CD8-positive, alpha-beta memory T cell (primary cell): ENCODE data around the gene TAOK2. TPM values are rescaled to one million over a fixed set of nuclear protein-coding genes. Genes with fewer than 3 reads are reported as not detected.
A peak's percentile ranks its signal among the peaks of the same experiment; 100 is the strongest.

Experiments used
- CTCF ChIA-PET: fragments of 350-600 bp; sonication (Branson Sonifier 250); formaldehyde crosslinking; loops from one replicate; lab custom pipeline; 2021; ENCODE audit warnings: antibody characterized with exemption; lab: Charles Lee
- POLR2A ChIA-PET: fragments of 350-600 bp; sonication (Branson Sonifier 250); formaldehyde crosslinking; loops from one replicate; lab custom pipeline; 2021; ENCODE audit warnings: antibody characterized with exemption; lab: Charles Lee
- DNase-seq, 5 donors: peaks; one replicate each; pipeline versions ENCODE4 v3.0.0 to v3.0.0-alpha.2; 2020 to 2022; ENCODE audit warnings: mixed read lengths in 1 of 5
- H3K27ac ChIP-seq: one replicate; pipeline ENCODE4 v1.7.0; 2013; ENCODE audit warnings: low read depth, mild to moderate bottlenecking, low read length, moderate library complexity
- H3K27me3 ChIP-seq: 2 replicates; pipeline ENCODE4 v1.7.0; 2013; ENCODE audit warnings: low read length, mild to moderate bottlenecking; ENCODE audit not compliant: insufficient read depth, poor library complexity, severe bottlenecking
- H3K36me3 ChIP-seq: 2 replicates; pipeline ENCODE4 v1.7.0; 2013; ENCODE audit warnings: mild to moderate bottlenecking, low read length, moderate library complexity; ENCODE audit not compliant: insufficient read depth
- H3K4me1 ChIP-seq: 2 replicates; pipeline ENCODE4 v1.7.0; 2013; ENCODE audit warnings: mild to moderate bottlenecking, low read length, moderate library complexity; ENCODE audit not compliant: insufficient read depth
- H3K4me3 ChIP-seq: 2 replicates; pipeline ENCODE4 v1.7.0; 2013; ENCODE audit warnings: mild to moderate bottlenecking, low read length
- H3K9me3 ChIP-seq: 2 replicates; pipeline ENCODE4 v1.7.0; 2013; ENCODE audit warnings: mild to moderate bottlenecking, low read length
- H3K27ac Mint-ChIP-seq, 8 donors: one replicate each; pipeline ENCODE4 v1.8.0; 2020 to 2021; ENCODE audit warnings: mixed read lengths in 8 of 8, mild to moderate bottlenecking in 6 of 8, inconsistent platforms in 3 of 8, moderate library complexity in 3 of 8
- H3K27me3 Mint-ChIP-seq, 2 donors: one replicate each; pipeline ENCODE4 v1.8.0; 2020 to 2021; ENCODE audit warnings: mixed read lengths in 2 of 2, mild to moderate bottlenecking in 1 of 2, moderate library complexity in 1 of 2
- H3K36me3 Mint-ChIP-seq, 3 donors: one replicate each; pipeline ENCODE4 v1.8.0; 2020 to 2021; ENCODE audit warnings: mixed read lengths in 3 of 3, inconsistent platforms in 1 of 3, mild to moderate bottlenecking in 1 of 3
- H3K4me1 Mint-ChIP-seq, 3 donors: one replicate each; pipeline ENCODE4 v1.8.0; 2020 to 2021; ENCODE audit warnings: mixed read lengths in 3 of 3, inconsistent platforms in 1 of 3, mild to moderate bottlenecking in 1 of 3
- H3K4me3 Mint-ChIP-seq, 7 donors: one replicate each; pipeline ENCODE4 v1.8.0; 2020 to 2021; ENCODE audit warnings: mixed read lengths in 7 of 7, mild to moderate bottlenecking in 6 of 7, moderate library complexity in 4 of 7, inconsistent platforms in 2 of 7
- H3K9me3 Mint-ChIP-seq, 5 donors: one replicate each; pipeline ENCODE4 v1.8.0; 2020 to 2022; ENCODE audit warnings: mixed read lengths in 5 of 5, mild to moderate bottlenecking in 3 of 5, moderate library complexity in 2 of 5, inconsistent platforms in 1 of 5
- polyA plus RNA-seq: library from polyadenylated mRNA; unstranded; fragments of 300-500 nt; fragmentation: Illumina TruSeq; gene quantifications from one replicate; pipeline ENCODE4 v1.2.3, GENCODE V29; 2021
- total RNA-seq, 2 experiments: library from RNA; stranded (reverse); gene quantifications; one replicate each; pipeline ENCODE4 v1.2.3, GENCODE V29; 2021

TAOK2 gene
- total and polyA plus RNA-seq, 3 experiments from 2014 or later = 7.1 to 44.3 (median 41.8) TPM

- H3K4me1 Mint-ChIP-seq = no peaks in the 10 kb centered on the region
- peaks cover 9 to 12% of the 10 kb centered on the region in 2 donors for H3K27me3 Mint-ChIP-seq
- CTCF ChIA-PET = no interaction called here
- Histone ChIP-seq H3K4me3 (no peak overlapping the region), H3K27ac (no peak overlapping the region), H3K9me3 (no peaks in the 10 kb centered on the region), H3K27me3 (no peaks in the 10 kb centered on the region), H3K4me1 (no peaks in the 10 kb centered on the region), H3K36me3 (no peaks in the 10 kb centered on the region)
- H3K4me3 Mint-ChIP-seq = no peak overlapping the region
- H3K36me3 Mint-ChIP-seq = no peaks in the 10 kb centered on the region
- POLR2A ChIA-PET = no interaction called here
- no peak overlapping the region for H3K27ac Mint-ChIP-seq
- no peak for DNase-seq
- H3K9me3 Mint-ChIP-seq = no peaks in the 10 kb centered on the region
Measured at GRCh38 chr16:29940656-29941055, 33.0 kb upstream of the TAOK2 start.

GRCh38 chr16:29943846-29944799, 29.5 kb upstream of the TAOK2 start:
- ChIA-PET POLR2A (no interaction called here), CTCF (interaction anchor here (1.4 kb wide), 1 partner anchor 28 kb away, joined by 3 read pairs; no protein-coding TSS in a partner anchor)
- no peaks in the 10 kb centered on the region for H3K27me3 ChIP-seq
- Mint-ChIP-seq H3K36me3 (no peaks in the 10 kb centered on the region), H3K4me3 (no peak overlapping the region), H3K27ac (peak overlapping the region in 1 of 8 donors; percentile 7), H3K4me1 (no peaks in the 10 kb centered on the region), H3K27me3 (peaks cover 4% of the 10 kb centered on the region in 2 donors), H3K9me3 (no peaks in the 10 kb centered on the region)
- no peaks in the 10 kb centered on the region for H3K9me3 ChIP-seq
- H3K27ac ChIP-seq = peak overlapping the region; percentile 65
- DNase-seq = no peak
- H3K36me3 ChIP-seq = no peaks in the 10 kb centered on the region
- H3K4me3 ChIP-seq = no peak overlapping the region
- no peaks in the 10 kb centered on the region for H3K4me1 ChIP-seq

DNA sequence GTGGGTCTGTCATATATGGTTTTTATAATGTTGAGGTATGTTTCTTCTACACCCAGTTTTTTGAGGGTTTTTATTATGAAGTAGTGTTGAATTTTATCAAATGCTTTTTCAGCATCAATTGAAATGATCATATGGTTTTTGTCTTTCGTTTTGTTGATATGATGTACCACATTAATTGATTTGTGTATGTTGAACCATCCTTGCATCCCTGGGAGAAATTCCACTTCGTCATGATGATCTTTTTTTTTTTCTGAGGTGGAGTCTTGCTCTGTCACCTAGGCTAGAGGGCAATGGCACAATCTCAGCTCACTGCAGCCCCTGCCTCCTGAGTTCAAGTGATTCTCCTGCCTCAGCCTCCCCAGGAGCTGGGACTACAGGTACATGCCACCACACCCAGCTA, 25.8 kb upstream of the TAOK2 start:
- Mint-ChIP-seq H3K36me3 (peaks cover 0 to 4% (median 0%) of the 10 kb centered on the region in 3 donors), H3K27me3 (peaks cover 4 to 23% of the 10 kb centered on the region in 2 donors), H3K9me3 (peaks cover 0 to 6% (median 3%) of the 10 kb centered on the region in 5 donors), H3K4me1 (no peaks in the 10 kb centered on the region), H3K27ac (no peak overlapping the region), H3K4me3 (no peak overlapping the region)
- no peaks in the 10 kb centered on the region for H3K36me3 ChIP-seq
- no peak overlapping the region for H3K27ac ChIP-seq
- POLR2A ChIA-PET = no interaction called here
- no peak for DNase-seq
- no peak overlapping the region for H3K4me3 ChIP-seq
- no peaks in the 10 kb centered on the region for H3K4me1 ChIP-seq
- H3K27me3 ChIP-seq = no peaks in the 10 kb centered on the region
- H3K9me3 ChIP-seq = no peaks in the 10 kb centered on the region
- CTCF ChIA-PET = interaction anchor here (0.7 to 0.8 kb wide), 2 partner anchors 10 to 38 kb away, joined by 3 read pairs; no protein-coding TSS in a partner anchor

- no peak for DNase-seq
- no peaks in the 10 kb centered on the region for H3K9me3 ChIP-seq
- Mint-ChIP-seq H3K9me3 (peaks cover 0 to 6% (median 3%) of the 10 kb centered on the region in 5 donors), H3K27ac (no peak overlapping the region), H3K4me3 (no peak overlapping the region), H3K4me1 (no peaks in the 10 kb centered on the region), H3K27me3 (peaks cover 4 to 23% of the 10 kb centered on the region in 2 donors), H3K36me3 (peaks cover 0 to 4% (median 0%) of the 10 kb centered on the region in 3 donors)
- POLR2A ChIA-PET = no interaction called here
- no peaks in the 10 kb centered on the region for H3K36me3 ChIP-seq
- CTCF ChIA-PET = interaction anchor here (0.9 kb wide), 1 partner anchor 11 kb away, joined by 3 read pairs; the partner anchor contains the start of gene TMEM219
- H3K4me1 ChIP-seq = no peaks in the 10 kb centered on the region
- H3K4me3 ChIP-seq = no peak overlapping the region
- H3K27me3 ChIP-seq = no peaks in the 10 kb centered on the region
- H3K27ac ChIP-seq = no peak overlapping the region
Measured at GRCh38 chr16:29950806-29951461, 22.7 kb upstream of the TAOK2 start.

DNA sequence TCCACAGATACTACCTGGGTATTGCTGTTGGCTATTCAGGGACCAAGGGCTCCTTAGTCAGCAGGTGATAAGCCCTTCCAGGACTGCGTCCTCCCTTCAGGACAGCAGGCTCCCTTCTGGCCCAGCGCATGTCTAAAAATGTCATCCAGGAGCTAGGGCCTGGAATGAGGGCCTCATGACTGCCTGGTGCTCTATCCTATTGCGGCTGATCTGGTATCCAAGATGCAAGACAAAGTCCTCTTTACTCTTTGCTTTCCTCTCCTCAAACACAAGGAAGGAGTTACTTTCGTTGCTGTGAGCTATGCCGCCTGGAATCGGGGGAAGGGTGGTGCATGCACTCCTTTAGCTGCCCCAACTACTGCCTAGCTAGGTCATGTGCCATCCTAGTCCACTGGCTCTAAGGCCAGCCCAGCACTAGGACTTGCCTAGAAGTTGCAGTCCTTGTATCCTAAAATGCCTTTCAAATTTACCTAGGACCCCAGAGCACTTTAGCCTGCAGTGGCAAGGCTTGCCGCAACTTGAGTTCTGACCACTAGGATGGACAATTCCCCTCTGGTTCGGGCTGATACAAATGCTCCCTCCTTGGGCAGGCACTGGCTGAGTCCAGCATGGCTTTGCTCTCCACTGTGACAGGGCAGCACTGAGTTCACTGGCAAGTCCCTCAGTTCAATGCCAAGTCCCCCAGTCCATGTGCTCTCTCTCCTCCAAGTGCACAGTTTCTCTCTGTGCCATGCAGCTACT, 21.9 kb upstream of the TAOK2 start:
- Mint-ChIP-seq H3K36me3 (peaks cover 0 to 4% (median 0%) of the 10 kb centered on the region in 3 donors), H3K4me1 (no peaks in the 10 kb centered on the region), H3K27me3 (peaks cover 4 to 23% of the 10 kb centered on the region in 2 donors), H3K27ac (peak overlapping the region in 1 of 8 donors; percentile 79), H3K9me3 (peaks cover 0 to 6% (median 3%) of the 10 kb centered on the region in 5 donors), H3K4me3 (no peak overlapping the region)
- Histone ChIP-seq H3K4me3 (no peak overlapping the region), H3K27ac (no peak overlapping the region), H3K4me1 (no peaks in the 10 kb centered on the region), H3K27me3 (no peaks in the 10 kb centered on the region), H3K9me3 (no peaks in the 10 kb centered on the region), H3K36me3 (no peaks in the 10 kb centered on the region)
- no peak for DNase-seq
- ChIA-PET CTCF (interaction anchor here (0.9 kb wide), 1 partner anchor 10 kb away, joined by 3 read pairs; the partner anchor contains the start of gene TMEM219), POLR2A (no interaction called here)

- peaks cover 15 to 21% (median 18%) of the 10 kb centered on the region in 3 donors for H3K4me1 Mint-ChIP-seq
- H3K27me3 Mint-ChIP-seq = no peaks in the 10 kb centered on the region
- H3K27ac Mint-ChIP-seq = no peak overlapping the region
- DNase-seq = no peak
- no peak overlapping the region for H3K27ac ChIP-seq
- no peaks in the 10 kb centered on the region for H3K9me3 Mint-ChIP-seq
- H3K9me3 ChIP-seq = no peaks in the 10 kb centered on the region
- no peak overlapping the region for H3K4me3 ChIP-seq
- H3K36me3 ChIP-seq = no peaks in the 10 kb centered on the region
- ChIA-PET CTCF (no interaction called here), POLR2A (interaction anchor here (1.3 kb wide), 1 partner anchor 33 kb away, joined by 3 read pairs; the partner anchor contains the start of gene KCTD13)
- no peaks in the 10 kb centered on the region for H3K27me3 ChIP-seq
- no peak overlapping the region for H3K4me3 Mint-ChIP-seq
- peaks cover 15% of the 10 kb centered on the region for H3K4me1 ChIP-seq
- peaks cover 0 to 7% (median 0%) of the 10 kb centered on the region in 3 donors for H3K36me3 Mint-ChIP-seq
Measured at GRCh38 chr16:29958756-29959155, 14.9 kb upstream of the TAOK2 start.

GRCh38 chr16:29959293-29959692, 14.4 kb upstream of the TAOK2 start:
- DNase-seq = no peak
- Mint-ChIP-seq H3K4me3 (peak overlapping the region in 1 of 7 donors; percentile 79), H3K4me1 (peaks cover 15 to 21% (median 18%) of the 10 kb centered on the region in 3 donors), H3K9me3 (no peaks in the 10 kb centered on the region), H3K27ac (peak overlapping the region in 1 of 8 donors; percentile 81), H3K27me3 (no peaks in the 10 kb centered on the region), H3K36me3 (peaks cover 0 to 7% (median 0%) of the 10 kb centered on the region in 3 donors)
- peaks cover 15% of the 10 kb centered on the region for H3K4me1 ChIP-seq
- ChIA-PET CTCF (no interaction called here), POLR2A (interaction anchor here (1.3 kb wide), 1 partner anchor 33 kb away, joined by 3 read pairs; the partner anchor contains the start of gene KCTD13)
- no peak overlapping the region for H3K4me3 ChIP-seq
- H3K27me3 ChIP-seq = no peaks in the 10 kb centered on the region
- H3K36me3 ChIP-seq = no peaks in the 10 kb centered on the region
- H3K9me3 ChIP-seq = no peaks in the 10 kb centered on the region
- no peak overlapping the region for H3K27ac ChIP-seq
